Naive B cell (primary cell): ENCODE measurements around the gene CLSTN2. TPM values are rescaled to one million over a fixed set of nuclear protein-coding genes. Genes with fewer than 3 reads are reported as not detected.

ENCODE experiments used
- ATAC-seq, 2 donors: fragments of 150-1000 bp; cut with Tn5 transposase; 2 replicates each; pipeline ENCODE4 v1.10.0; 2021; ENCODE audit warnings: low read depth in 2 of 2, mild to moderate bottlenecking in 2 of 2, moderate library complexity in 2 of 2
- DNase-seq: peaks from one replicate; pipeline ENCODE4 v3.0.0; 2022
- H3K27ac Mint-ChIP-seq, 6 donors: one replicate each; pipeline ENCODE4 v1.8.0; 2020 to 2022; ENCODE audit warnings: mild to moderate bottlenecking in 6 of 6, mixed read lengths in 6 of 6, moderate library complexity in 5 of 6, inconsistent platforms in 2 of 6
- H3K27me3 Mint-ChIP-seq, 3 donors: one replicate each; pipeline ENCODE4 v1.8.0; 2021 to 2022; ENCODE audit warnings: mixed read lengths in 3 of 3, mild to moderate bottlenecking in 1 of 3
- H3K36me3 Mint-ChIP-seq, 2 donors: one replicate each; pipeline ENCODE4 v1.8.0; 2020 to 2022; ENCODE audit warnings: mixed read lengths in 2 of 2, inconsistent platforms in 1 of 2, mild to moderate bottlenecking in 1 of 2
- H3K4me1 Mint-ChIP-seq, 3 donors: one replicate each; pipeline ENCODE4 v1.8.0; 2020 to 2022; ENCODE audit warnings: mixed read lengths in 3 of 3, inconsistent platforms in 1 of 3, mild to moderate bottlenecking in 1 of 3, moderate library complexity in 1 of 3
- H3K4me3 Mint-ChIP-seq, 8 donors: one replicate each; pipeline ENCODE4 v1.8.0; 2020 to 2022; ENCODE audit warnings: mild to moderate bottlenecking in 8 of 8, mixed read lengths in 8 of 8, moderate library complexity in 8 of 8, inconsistent platforms in 2 of 8
- H3K9me3 Mint-ChIP-seq, 7 donors: one replicate each; pipeline ENCODE4 v1.8.0; 2020 to 2022; ENCODE audit warnings: mixed read lengths in 7 of 7, mild to moderate bottlenecking in 5 of 7, inconsistent platforms in 2 of 7, moderate library complexity in 1 of 7
- polyA plus RNA-seq, 6 donors: library from polyadenylated mRNA; unstranded; fragments of 300-500 nt; fragmentation: Illumina TruSeq; gene quantifications; one replicate each; pipeline ENCODE4 v1.2.3, GENCODE V29; 2021; ENCODE audit warnings: low read depth in 6 of 6

CLSTN2 gene
- polyA plus RNA-seq, 6 donors from 2014 or later, result not detected

DNA sequence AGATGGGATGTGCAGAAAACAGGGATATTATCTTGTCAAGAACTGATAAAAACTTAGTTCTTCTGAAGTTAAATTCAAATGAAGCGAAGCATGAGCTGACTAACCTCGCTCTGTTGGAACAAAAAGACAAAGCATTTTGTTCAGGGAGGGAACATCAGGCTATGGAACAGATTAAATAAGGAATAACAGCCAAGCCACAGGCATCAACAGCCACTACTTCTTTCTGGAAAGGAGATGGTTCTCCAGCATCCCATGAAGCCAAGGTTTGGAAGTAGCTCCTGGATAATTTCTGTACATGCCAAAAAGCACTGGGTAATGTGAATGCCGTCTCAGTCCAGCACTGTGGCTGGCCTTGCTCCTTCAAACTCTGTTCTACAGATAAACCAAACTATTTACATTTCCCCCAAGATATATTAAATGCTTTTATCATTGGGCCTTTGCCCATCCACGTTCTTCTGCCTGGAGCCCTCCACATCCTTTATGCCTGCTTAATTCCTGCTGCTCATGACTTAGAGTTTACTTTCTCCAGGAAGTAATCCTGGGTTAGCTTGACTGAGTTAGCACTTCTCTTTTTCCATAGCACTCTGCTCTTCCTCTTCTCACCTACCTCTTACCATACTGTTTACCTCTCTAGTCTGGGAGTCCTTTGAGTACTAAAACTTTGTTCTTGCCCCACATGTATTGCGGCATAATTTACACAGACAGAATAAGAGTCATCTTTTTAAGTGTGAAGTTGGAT lies 232.0 kb downstream of the CLSTN2 start:
- DNase-seq (no peak), ATAC-seq (no peak)
- Mint-ChIP-seq H3K27me3 (peaks cover 0 to 13% (median 0%) of the 10 kb centered on the region in 3 donors), H3K36me3 (no peaks in the 10 kb centered on the region), H3K27ac (no peak overlapping the region), H3K4me3 (no peak overlapping the region), H3K9me3 (peaks cover 0 to 17% (median 2%) of the 10 kb centered on the region in 7 donors), H3K4me1 (no peaks in the 10 kb centered on the region)

DNA sequence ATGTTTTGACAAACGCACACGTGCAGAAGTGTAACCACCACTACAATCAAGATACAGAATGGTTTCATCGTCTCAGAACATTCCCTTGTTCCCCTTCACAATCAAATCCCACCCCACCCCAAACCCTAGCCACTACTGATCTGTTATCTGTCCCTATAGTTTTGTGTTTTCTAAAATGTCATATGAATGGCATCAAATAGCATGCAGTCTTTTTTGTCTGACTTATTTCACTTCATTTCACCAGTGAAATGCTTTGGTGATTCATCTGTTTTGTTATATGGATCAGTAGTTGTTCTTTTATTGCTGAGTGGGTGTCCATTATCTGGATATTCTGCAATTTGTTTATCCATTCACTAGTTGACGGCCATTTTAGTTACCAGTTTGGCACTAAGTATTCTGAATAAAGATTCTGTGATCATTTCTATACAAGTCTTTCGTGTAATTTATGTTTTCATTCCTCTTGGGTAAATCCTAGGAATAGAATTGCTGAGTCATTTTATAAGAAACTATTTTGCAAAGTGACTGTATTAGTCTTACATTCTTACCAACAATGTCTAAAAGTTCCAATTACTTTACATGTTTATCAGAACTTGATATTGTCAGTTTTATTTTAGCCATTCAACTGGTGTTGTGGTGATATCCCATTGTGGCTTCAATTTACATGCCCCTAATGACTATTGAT lies 232.8 kb downstream of the CLSTN2 start:
- no peaks in the 10 kb centered on the region for H3K36me3 Mint-ChIP-seq

DNA sequence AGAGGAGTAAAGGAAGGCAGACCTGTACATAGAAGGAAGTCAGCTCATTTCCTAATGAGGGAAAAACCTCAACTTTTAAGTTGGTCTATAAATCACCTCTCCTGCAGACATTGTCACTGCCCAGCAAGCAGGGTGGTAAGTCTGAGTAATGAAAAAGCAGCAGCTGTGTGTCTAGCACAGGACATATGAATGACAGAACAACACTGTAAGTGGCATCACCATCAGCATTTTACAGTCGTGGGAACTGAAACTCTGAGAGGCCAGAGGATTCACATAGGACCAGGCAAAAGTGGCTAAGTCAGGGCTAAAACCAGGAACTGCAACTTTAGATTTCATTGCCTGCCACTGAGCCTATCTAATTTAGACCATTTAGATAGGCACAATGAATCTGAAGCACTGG lies 235.6 kb downstream of the CLSTN2 start:
- Mint-ChIP-seq H3K27ac (no peak overlapping the region), H3K27me3 (peaks cover 0 to 5% (median 0%) of the 10 kb centered on the region in 3 donors), H3K4me3 (no peak overlapping the region), H3K36me3 (no peaks in the 10 kb centered on the region), H3K4me1 (no peaks in the 10 kb centered on the region), H3K9me3 (peaks cover 0 to 17% (median 5%) of the 10 kb centered on the region in 7 donors)
- DNase-seq (no peak), ATAC-seq (no peak)

More for the DNA sequence above, 232.8 kb downstream of the CLSTN2 start:
- no peak for DNase-seq
- peaks cover 0 to 17% (median 3%) of the 10 kb centered on the region in 7 donors for H3K9me3 Mint-ChIP-seq
- H3K27me3 Mint-ChIP-seq, result peaks cover 0 to 8% (median 0%) of the 10 kb centered on the region in 3 donors
- no peaks in the 10 kb centered on the region for H3K4me1 Mint-ChIP-seq
- H3K27ac Mint-ChIP-seq, result no peak overlapping the region
- no peak for ATAC-seq
- H3K4me3 Mint-ChIP-seq, result no peak overlapping the region

DNA sequence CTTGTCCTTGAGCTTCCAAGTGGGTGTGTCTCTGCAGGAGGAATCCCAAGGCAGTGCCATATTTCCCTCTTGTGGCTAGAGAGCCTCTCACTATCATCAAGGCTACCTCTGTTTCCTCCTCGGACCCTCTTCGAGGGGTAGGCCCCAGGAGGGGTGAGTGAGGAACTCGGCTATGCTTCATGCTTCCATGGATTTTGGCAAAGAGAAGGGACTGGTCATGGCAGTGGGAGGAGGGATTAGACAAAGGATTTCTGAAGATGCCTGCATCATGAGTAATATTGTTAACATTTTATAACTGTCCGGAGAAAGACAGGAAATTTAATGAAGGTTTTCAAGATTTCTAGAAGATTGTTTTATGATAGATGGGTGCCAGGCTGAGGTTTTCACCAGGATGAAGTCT lies 241.5 kb downstream of the CLSTN2 start:
- H3K4me1 Mint-ChIP-seq, result no peaks in the 10 kb centered on the region
- no peak for ATAC-seq
- H3K27me3 Mint-ChIP-seq, result peaks cover 0 to 5% (median 0%) of the 10 kb centered on the region in 3 donors
- DNase-seq, result no peak
- H3K36me3 Mint-ChIP-seq, result no peaks in the 10 kb centered on the region
- no peak overlapping the region for H3K27ac Mint-ChIP-seq
- peaks cover 0 to 5% (median 0%) of the 10 kb centered on the region in 7 donors for H3K9me3 Mint-ChIP-seq
- no peak overlapping the region for H3K4me3 Mint-ChIP-seq

DNA sequence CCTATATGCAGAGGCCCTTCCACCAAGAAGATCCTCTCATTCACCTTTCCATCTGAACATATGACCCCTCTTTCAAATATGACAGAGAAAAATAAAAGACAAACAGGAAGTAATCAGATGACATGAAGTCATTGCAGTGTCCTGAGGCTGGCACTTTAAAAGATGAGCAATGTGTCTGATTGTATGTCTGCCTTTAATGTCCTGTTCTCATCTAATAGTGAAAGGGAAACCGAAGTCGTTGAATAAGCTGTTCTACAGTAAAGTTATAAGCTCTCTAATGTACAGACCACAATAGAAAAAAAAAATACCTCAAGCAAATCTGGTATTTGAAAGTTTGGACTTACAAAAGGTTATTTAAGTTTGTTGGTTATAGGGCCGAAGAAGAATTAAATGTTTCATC lies 243.0 kb downstream of the CLSTN2 start:
- H3K4me3 Mint-ChIP-seq, result no peak overlapping the region
- peaks cover 0 to 5% (median 5%) of the 10 kb centered on the region in 3 donors for H3K27me3 Mint-ChIP-seq
- H3K9me3 Mint-ChIP-seq, result peaks cover 0 to 5% (median 2%) of the 10 kb centered on the region in 7 donors
- H3K4me1 Mint-ChIP-seq, result no peaks in the 10 kb centered on the region
- no peaks in the 10 kb centered on the region for H3K36me3 Mint-ChIP-seq
- DNase-seq, result no peak
- ATAC-seq, result no peak
- H3K27ac Mint-ChIP-seq, result no peak overlapping the region

DNA sequence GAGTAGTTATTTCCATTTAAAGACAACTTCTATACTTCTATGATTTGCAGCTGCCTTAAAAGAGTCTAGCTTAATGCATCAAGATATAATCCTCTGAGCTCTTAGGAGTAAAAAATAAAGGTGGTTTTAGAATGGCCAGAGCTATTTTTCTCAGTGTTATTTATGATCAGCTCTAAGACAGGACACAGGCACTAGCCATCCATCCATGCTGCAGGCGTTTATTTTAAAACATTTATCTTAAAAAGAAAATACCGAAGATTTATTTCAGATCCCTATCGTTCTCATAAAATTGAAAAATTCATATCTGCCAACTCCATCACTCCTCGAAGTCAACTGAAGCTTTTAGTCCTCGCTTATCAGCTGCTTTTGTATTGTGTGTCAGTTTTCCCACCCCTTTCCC lies 243.5 kb downstream of the CLSTN2 start:
- H3K27ac Mint-ChIP-seq, result no peak overlapping the region
- H3K36me3 Mint-ChIP-seq, result no peaks in the 10 kb centered on the region
- peaks cover 0 to 5% (median 5%) of the 10 kb centered on the region in 3 donors for H3K27me3 Mint-ChIP-seq
- DNase-seq (no peak), ATAC-seq (no peak)
- peaks cover 0 to 5% (median 2%) of the 10 kb centered on the region in 7 donors for H3K9me3 Mint-ChIP-seq
- H3K4me3 Mint-ChIP-seq, result no peak overlapping the region
- H3K4me1 Mint-ChIP-seq, result no peaks in the 10 kb centered on the region

DNA sequence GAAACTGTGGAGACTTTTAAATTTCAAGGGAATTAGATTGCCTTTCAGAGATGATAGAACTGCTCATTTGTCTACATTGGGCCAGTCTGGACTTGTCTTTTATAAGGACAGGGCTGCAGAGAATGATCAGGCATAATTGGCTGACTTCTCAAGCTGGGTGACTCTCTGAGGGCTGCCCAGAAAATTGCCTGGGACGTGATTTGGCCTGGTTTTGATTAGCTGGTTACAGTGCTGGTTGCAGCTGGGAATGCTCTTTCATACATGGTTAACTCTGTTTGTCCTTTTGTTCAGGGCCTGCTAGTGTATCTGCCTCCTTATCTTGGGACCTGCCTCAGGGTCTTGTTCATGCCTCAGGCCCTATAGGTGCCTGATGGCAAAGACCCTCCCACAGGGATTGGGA lies 245.6 kb downstream of the CLSTN2 start:
- ATAC-seq, result no peak

DNA sequence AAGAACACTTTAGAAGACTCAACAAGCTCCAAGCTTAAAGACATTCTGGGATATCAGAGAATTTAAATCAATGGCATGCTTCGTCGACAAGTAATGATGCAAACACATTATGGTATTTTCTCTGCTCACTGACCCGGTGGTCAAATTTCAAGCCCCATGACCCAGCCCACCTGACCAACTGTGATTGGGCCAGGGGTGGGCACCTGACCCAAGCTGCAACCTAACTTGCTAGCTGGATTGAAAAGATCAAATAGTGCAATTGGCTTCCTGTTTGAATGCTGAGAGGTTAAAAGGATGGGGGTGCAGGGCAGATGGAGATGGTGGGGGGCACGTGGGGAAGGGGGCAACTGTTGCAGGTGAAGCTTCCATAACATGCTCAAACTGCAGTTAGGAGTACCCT lies 250.4 kb downstream of the CLSTN2 start:
- Mint-ChIP-seq H3K4me1 (no peaks in the 10 kb centered on the region), H3K36me3 (no peaks in the 10 kb centered on the region), H3K4me3 (no peak overlapping the region), H3K27ac (no peak overlapping the region), H3K9me3 (peaks cover 0 to 5% (median 2%) of the 10 kb centered on the region in 7 donors), H3K27me3 (peaks cover 0 to 5% (median 0%) of the 10 kb centered on the region in 3 donors)
- no peak for DNase-seq
- no peak for ATAC-seq

More for the DNA sequence above, 245.6 kb downstream of the CLSTN2 start:
- Mint-ChIP-seq H3K27ac (no peak overlapping the region), H3K9me3 (peaks cover 0 to 5% (median 1%) of the 10 kb centered on the region in 7 donors), H3K27me3 (peaks cover 0 to 5% (median 0%) of the 10 kb centered on the region in 3 donors), H3K36me3 (no peaks in the 10 kb centered on the region), H3K4me1 (no peaks in the 10 kb centered on the region), H3K4me3 (no peak overlapping the region)
- no peak for DNase-seq

DNA sequence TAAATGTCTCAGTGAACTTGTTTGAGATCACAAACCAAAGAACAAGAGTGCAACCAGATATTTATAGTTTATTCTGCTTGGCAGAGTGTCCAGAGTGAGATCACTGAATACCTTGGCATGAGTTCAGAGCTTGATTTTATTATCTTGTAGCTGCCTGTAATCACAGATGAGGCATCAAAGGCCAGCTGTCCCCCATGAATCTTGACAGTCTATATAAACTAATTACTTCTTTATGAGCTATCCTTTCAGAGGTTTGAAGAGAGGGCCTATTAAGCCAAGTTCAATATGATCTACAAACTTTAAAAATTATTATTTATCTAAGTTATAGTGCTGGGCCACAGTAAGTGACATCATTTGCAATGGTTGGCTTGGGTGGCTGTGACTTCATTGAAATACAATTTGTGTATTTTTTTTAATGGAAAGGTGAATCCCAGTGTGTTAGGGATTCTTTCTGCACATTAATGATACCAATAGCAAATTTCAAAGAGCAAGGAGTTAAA lies 251.5 kb downstream of the CLSTN2 start:
- ATAC-seq, result no peak

DNA sequence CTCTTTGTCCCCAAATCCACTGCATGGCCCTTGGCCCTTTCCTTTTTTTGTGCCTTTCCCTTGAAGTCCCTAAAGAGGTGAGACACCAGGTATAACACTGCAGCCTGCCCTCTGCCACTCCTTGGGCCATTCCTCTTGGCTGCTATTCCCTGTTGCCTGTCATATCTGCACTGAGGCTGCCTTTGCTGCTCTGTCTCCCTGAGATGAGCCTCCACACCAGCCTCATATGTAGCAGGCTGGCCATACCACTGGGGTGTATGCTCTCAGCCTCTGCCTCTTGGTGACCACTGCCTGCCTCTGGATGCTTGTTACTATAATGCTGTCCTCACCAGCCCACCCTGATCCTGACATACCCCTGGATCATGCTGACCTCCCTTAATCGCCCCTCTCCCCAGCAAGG lies 252.0 kb downstream of the CLSTN2 start:
- no peaks in the 10 kb centered on the region for H3K36me3 Mint-ChIP-seq
- no peak for ATAC-seq
- H3K4me1 Mint-ChIP-seq, result no peaks in the 10 kb centered on the region
- H3K27ac Mint-ChIP-seq, result no peak overlapping the region
- peaks cover 0 to 5% (median 2%) of the 10 kb centered on the region in 7 donors for H3K9me3 Mint-ChIP-seq
- H3K27me3 Mint-ChIP-seq, result peaks cover 0 to 5% (median 0%) of the 10 kb centered on the region in 3 donors
- no peak for DNase-seq
- no peak overlapping the region for H3K4me3 Mint-ChIP-seq

More for the DNA sequence above, 251.5 kb downstream of the CLSTN2 start:
- Mint-ChIP-seq H3K36me3 (no peaks in the 10 kb centered on the region), H3K4me3 (no peak overlapping the region), H3K9me3 (peaks cover 0 to 5% (median 2%) of the 10 kb centered on the region in 7 donors), H3K27ac (no peak overlapping the region), H3K27me3 (peaks cover 0 to 5% (median 0%) of the 10 kb centered on the region in 3 donors), H3K4me1 (no peaks in the 10 kb centered on the region)
- DNase-seq, result no peak

DNA sequence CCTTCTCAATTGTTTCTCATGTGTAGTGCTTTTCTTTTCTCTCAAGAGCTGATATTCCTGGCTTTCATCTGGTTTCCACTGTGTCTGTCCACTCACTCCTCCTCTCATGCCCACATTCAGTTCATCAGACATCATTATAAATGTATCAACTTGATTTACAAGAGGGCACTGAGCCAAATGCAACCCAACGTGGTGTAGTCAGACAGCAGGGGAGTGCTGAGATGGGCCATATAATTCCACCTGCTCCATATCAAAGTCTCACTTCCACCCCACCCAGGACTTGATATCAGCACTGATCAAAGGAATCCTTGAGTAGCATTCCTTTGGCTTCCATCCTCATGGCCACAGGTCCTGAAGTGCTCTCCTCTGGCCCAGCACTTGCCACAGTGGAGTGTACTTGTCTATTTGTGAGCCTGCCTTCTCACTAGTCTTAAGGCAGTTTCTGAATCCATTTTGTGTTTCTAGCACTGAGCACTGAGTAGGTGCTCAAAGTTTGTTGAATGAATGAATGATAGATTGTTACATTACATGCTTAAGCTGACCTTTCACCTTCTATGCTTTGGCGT lies 252.8 kb downstream of the CLSTN2 start:
- no peaks in the 10 kb centered on the region for H3K36me3 Mint-ChIP-seq
- peaks cover 0 to 10% (median 3%) of the 10 kb centered on the region in 7 donors for H3K9me3 Mint-ChIP-seq
- peaks cover 0 to 7% (median 0%) of the 10 kb centered on the region in 3 donors for H3K27me3 Mint-ChIP-seq
- no peak for ATAC-seq
- no peak overlapping the region for H3K27ac Mint-ChIP-seq
- H3K4me1 Mint-ChIP-seq, result no peaks in the 10 kb centered on the region
- no peak overlapping the region for H3K4me3 Mint-ChIP-seq
- no peak for DNase-seq

DNA sequence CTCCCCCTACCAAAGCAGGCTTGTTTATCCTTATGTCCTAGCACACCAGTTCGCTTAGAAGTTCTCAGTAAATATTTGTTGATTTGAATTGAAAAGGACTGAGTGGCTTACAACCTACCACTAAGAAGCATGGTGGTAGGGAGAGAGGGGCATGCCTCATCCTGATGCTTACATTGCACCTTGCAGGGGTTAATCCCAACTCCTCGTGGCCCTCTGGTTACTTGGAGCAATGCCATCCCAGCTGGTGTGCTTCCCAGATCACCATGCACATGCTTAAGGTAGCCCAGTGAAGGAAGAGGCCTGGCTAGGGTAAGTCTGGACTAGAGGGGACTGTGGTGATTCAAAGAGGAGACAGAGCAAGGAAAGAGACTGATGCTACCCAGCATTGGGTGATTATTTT lies 253.3 kb downstream of the CLSTN2 start:
- peaks cover 0 to 2% of the 10 kb centered on the region in 2 donors for H3K36me3 Mint-ChIP-seq
- ATAC-seq, result no peak
- H3K4me3 Mint-ChIP-seq, result no peak overlapping the region
- H3K27me3 Mint-ChIP-seq, result peaks cover 0 to 7% (median 0%) of the 10 kb centered on the region in 3 donors
- H3K4me1 Mint-ChIP-seq, result no peaks in the 10 kb centered on the region
- peaks cover 0 to 15% (median 4%) of the 10 kb centered on the region in 7 donors for H3K9me3 Mint-ChIP-seq
- no peak overlapping the region for H3K27ac Mint-ChIP-seq
- no peak for DNase-seq

DNA sequence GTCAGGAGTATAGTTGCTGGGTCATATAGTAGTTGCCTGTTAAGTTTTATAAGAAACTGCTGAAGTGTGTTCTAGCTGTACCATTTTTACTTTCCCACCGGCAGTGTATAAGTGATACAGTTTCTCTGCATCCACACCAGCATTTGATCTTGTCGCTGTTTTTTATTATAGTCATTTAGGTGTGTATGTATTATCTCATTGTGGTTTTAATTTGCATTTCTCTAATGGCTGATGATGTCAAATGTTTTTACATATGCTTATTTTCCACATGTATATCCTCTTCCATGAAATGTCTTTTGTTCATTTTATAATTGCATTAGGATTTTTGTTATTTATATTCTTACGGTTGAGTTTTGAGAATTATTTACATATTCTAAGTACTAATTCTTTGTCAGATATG lies 254.3 kb downstream of the CLSTN2 start:
- Mint-ChIP-seq H3K27me3 (peaks cover 0 to 12% (median 0%) of the 10 kb centered on the region in 3 donors), H3K9me3 (peaks cover 0 to 21% (median 9%) of the 10 kb centered on the region in 7 donors), H3K4me3 (no peak overlapping the region), H3K27ac (no peak overlapping the region), H3K36me3 (peaks cover 0 to 7% of the 10 kb centered on the region in 2 donors), H3K4me1 (no peaks in the 10 kb centered on the region)
- ATAC-seq (no peak), DNase-seq (no peak)
